Measurements from ENCODE around the gene EMD.

The EMD gene

GRCh38 chrX:154401918-154402621, 23.0 kb downstream of the EMD start:
- no peak for DNase-seq
- in situ Hi-C loops (cut with HindIII; ENCODE audit: low pct_ligation_motif_present, low sequenced_read_pairs), result no loop called here
- H3K27ac ChIP-seq, result no peak overlapping the region
- H3K36me3 ChIP-seq (replicated peaks), result peaks cover 32% of the 10 kb centered on the region
- no peak overlapping the region for H3K4me3 ChIP-seq (ENCODE audit: low read depth, low read length)
- TF ChIP-seq CTCF (IDR thresholded peaks at IDR 0.05; ENCODE audit: low read depth, low read length, missing control alignments), result no peak
- H3K27me3 ChIP-seq (replicated peaks), result no peaks in the 10 kb centered on the region

GRCh38 chrX:154402622-154403127, 23.6 kb downstream of the EMD start:
- no peak for TF ChIP-seq CTCF (IDR thresholded peaks at IDR 0.05; ENCODE audit: low read depth, low read length, missing control alignments)
- in situ Hi-C loops (cut with HindIII; ENCODE audit: low pct_ligation_motif_present, low sequenced_read_pairs), result no loop called here
- no peak overlapping the region for H3K27ac ChIP-seq
- no peak overlapping the region for H3K4me3 ChIP-seq (ENCODE audit: low read depth, low read length)
- no peaks in the 10 kb centered on the region for H3K27me3 ChIP-seq (replicated peaks)
- no peak for DNase-seq
- peaks cover 32% of the 10 kb centered on the region for H3K36me3 ChIP-seq (replicated peaks)

DNA sequence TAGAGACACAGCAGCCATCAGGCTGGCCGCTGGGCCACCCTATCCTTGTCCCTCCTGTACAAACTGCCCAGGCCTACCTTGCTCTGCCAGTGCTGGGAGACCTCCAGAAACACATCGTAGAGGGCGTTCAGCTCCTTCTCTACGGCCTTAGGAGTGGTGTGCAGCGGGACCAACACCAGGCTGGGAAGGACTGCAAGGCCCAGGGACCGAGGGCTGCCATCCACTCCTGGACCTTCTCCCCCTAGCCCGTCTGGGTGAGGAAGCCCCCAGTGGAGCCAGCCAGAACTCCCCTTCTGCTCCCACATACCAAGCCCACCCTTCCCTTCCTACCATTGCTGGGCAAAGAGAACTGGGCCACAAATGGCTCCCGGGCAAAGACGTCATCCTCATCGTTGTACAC, 24.1 kb downstream of the EMD start:
- no peak for DNase-seq
- Histone ChIP-seq H3K36me3 (replicated peaks) (peaks cover 32% of the 10 kb centered on the region), H3K4me3 (ENCODE audit: low read depth, low read length) (no peak overlapping the region), H3K27me3 (replicated peaks) (no peaks in the 10 kb centered on the region), H3K27ac (no peak overlapping the region)
- TF ChIP-seq CTCF (IDR thresholded peaks at IDR 0.05; ENCODE audit: low read depth, low read length, missing control alignments), result no peak
- in situ Hi-C loops (cut with HindIII; ENCODE audit: low pct_ligation_motif_present, low sequenced_read_pairs), result no loop called here

DNA sequence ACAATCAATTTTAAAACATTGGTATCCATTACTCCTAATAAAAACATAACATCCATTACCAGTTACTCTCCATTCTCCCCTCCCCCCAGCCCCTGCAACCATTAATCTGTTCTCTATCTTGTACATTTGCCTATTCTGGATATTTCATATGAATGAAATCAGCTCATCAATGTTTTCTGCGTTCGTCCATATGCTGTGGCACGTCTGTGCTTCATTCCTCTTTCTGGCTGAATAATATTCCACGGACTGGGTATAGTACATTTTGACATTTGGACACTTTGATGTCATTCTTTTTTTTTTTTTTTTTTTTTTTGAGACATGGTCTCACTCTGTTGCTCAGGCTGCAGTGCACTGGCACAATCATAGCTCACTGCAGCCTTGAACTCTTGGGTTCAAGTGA, 24.8 kb downstream of the EMD start:
- Histone ChIP-seq H3K27me3 (replicated peaks) (no peaks in the 10 kb centered on the region), H3K36me3 (replicated peaks) (peaks cover 27% of the 10 kb centered on the region), H3K4me3 (ENCODE audit: low read depth, low read length) (no peak overlapping the region), H3K27ac (no peak overlapping the region)
- no peak for DNase-seq
- no peak for TF ChIP-seq CTCF (IDR thresholded peaks at IDR 0.05; ENCODE audit: low read depth, low read length, missing control alignments)
- in situ Hi-C loops (cut with HindIII; ENCODE audit: low pct_ligation_motif_present, low sequenced_read_pairs), result no loop called here

DNA sequence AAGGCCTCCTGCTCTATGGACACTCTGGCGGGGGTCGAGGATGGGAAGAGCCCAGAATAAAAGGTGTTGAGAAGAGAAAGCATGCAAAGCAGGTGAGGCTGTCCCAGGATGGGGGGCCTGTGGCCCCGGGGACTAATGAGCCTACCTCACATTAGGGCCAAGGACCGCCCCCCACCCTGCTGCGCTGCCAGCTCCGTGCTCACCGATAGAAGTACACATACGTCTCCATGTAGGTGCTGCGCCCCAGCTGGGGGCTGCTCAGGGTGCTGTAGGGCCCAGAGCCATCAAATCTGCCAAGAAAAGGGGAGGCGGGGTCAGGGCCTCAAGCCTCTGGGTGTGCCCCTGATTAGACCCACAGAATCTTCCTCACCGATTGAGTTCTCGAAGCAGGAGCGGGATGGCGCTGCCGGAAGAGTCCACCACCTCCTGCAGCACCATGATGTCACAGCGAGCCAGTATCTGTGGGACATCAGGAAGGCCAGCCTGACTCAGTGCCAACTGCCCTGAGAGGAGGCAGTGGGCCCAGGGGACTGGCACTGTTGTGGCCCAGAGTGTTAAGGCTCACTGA, 25.6 kb downstream of the EMD start:
- H3K27ac ChIP-seq, result no peak overlapping the region
- no peak for DNase-seq
- no peak for TF ChIP-seq CTCF (IDR thresholded peaks at IDR 0.05; ENCODE audit: low read depth, low read length, missing control alignments)
- in situ Hi-C loops (cut with HindIII; ENCODE audit: low pct_ligation_motif_present, low sequenced_read_pairs), result no loop called here
- H3K27me3 ChIP-seq (replicated peaks), result no peaks in the 10 kb centered on the region
- H3K4me3 ChIP-seq (ENCODE audit: low read depth, low read length), result no peak overlapping the region
- H3K36me3 ChIP-seq (replicated peaks), result peaks cover 19% of the 10 kb centered on the region

All from brain microvascular endothelial cell (primary cell).